ENCODE results near the gene NAGPA. TPM values are rescaled to one million over a fixed set of nuclear protein-coding genes. Genes with fewer than 3 reads are reported as not detected.

Gene NAGPA
- total RNA-seq, 1 experiment from 2014 or later = 11.7 TPM

DNA sequence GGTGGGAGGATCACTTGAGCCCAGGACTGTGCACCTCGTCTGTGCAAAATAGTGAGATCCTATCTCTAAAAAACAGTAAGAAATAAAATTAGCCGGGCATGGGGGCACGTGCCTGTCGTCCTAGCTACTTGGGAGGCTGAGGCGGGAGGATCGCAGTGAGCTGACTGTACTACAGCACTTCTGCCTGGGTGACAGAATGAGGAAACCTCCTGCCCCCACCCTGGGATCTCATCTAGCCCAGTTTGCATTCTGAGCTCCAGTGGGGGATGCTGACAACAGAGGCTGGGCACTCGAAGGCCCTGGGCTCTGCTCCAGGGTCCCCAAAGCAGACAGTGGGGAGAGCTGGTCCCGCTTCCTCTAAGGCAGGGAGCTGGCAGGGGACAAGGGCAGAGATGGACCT is 7.1 kb downstream of the NAGPA start:
- Histone ChIP-seq H3K4me1 (ENCODE audit: insufficient read depth, low read length, poor library complexity, severe bottlenecking) (no peaks in the 10 kb centered on the region), H3K27me3 (replicated peaks; ENCODE audit: insufficient read depth, low read depth, low read length, poor library complexity) (no peaks in the 10 kb centered on the region), H3K36me3 (ENCODE audit: insufficient read depth, low read length, poor library complexity, severe bottlenecking) (no peaks in the 10 kb centered on the region), H3K9me3 (ENCODE audit: low read depth, low read length, poor library complexity, severe bottlenecking) (no peaks in the 10 kb centered on the region), H3K27ac (ENCODE audit: low read depth, low read length, poor library complexity, severe bottlenecking) (no peak overlapping the region), H3K4me3 (ENCODE audit: low read depth, low read length, poor library complexity, severe bottlenecking) (no peak overlapping the region)
- ChIA-PET POLR2A (ENCODE audit: low non-redundant PET) (no interaction called here), CTCF (no interaction called here)
- DNase-seq (ENCODE audit: low spot score) = no peak
- intact Hi-C loops (cut with micrococcal nuclease; ENCODE audit: unreplicated experiment) = no loop called here
- TF ChIP-seq EZH2 (IDR thresholded peaks at IDR 0.05; ENCODE audit: borderline replicate concordance, low read depth, low read length, poor library complexity, severe bottlenecking) = no peak
- TF ChIP-seq, protein P1, sequence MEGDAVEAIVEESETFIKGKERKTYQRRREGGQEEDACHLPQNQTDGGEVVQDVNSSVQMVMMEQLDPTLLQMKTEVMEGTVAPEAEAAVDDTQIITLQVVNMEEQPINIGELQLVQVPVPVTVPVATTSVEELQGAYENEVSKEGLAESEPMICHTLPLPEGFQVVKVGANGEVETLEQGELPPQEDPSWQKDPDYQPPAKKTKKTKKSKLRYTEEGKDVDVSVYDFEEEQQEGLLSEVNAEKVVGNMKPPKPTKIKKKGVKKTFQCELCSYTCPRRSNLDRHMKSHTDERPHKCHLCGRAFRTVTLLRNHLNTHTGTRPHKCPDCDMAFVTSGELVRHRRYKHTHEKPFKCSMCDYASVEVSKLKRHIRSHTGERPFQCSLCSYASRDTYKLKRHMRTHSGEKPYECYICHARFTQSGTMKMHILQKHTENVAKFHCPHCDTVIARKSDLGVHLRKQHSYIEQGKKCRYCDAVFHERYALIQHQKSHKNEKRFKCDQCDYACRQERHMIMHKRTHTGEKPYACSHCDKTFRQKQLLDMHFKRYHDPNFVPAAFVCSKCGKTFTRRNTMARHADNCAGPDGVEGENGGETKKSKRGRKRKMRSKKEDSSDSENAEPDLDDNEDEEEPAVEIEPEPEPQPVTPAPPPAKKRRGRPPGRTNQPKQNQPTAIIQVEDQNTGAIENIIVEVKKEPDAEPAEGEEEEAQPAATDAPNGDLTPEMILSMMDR (conservative IDR thresholded peaks at IDR 0.05; ENCODE audit: low read depth, low read length) = no peak
- no TSS peak for BruUV-seq (replicated peaks)

DNA sequence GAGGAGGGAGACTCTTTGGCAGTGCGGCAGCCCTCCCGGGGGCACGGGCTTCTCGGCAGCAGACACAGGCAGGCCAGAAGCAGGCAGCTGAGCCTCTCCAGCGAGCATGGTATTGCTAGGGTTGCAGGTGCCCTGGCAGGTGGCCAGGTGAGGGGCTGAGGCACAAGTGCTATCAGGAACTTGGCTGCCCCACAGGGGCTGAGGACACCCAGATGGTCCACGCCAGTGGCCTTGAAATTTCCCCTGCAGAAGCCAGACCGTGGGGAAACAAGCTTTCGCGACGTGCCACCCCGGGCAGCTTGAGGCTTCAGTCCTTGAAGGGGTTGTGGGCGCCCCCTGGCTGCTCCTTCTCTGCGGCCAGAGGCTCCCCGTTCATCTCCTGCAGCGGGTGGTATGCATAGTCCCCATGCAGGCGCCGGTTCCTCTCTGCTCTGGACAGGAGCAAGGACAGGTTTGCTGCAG is 8.5 kb downstream of the NAGPA start:
- Histone ChIP-seq H3K4me1 (ENCODE audit: insufficient read depth, low read length, poor library complexity, severe bottlenecking) (no peaks in the 10 kb centered on the region), H3K27ac (ENCODE audit: low read depth, low read length, poor library complexity, severe bottlenecking) (no peak overlapping the region), H3K9me3 (ENCODE audit: low read depth, low read length, poor library complexity, severe bottlenecking) (no peaks in the 10 kb centered on the region), H3K4me3 (ENCODE audit: low read depth, low read length, poor library complexity, severe bottlenecking) (no peak overlapping the region), H3K36me3 (ENCODE audit: insufficient read depth, low read length, poor library complexity, severe bottlenecking) (no peaks in the 10 kb centered on the region), H3K27me3 (replicated peaks; ENCODE audit: insufficient read depth, low read depth, low read length, poor library complexity) (no peaks in the 10 kb centered on the region)
- no peak for TF ChIP-seq EZH2 (IDR thresholded peaks at IDR 0.05; ENCODE audit: borderline replicate concordance, low read depth, low read length, poor library complexity, severe bottlenecking)
- TF ChIP-seq, protein P1 (conservative IDR thresholded peaks at IDR 0.05; ENCODE audit: low read depth, low read length) = peak; percentile 47; the same call in 1 of the 2 replicates
- ChIA-PET CTCF (no interaction called here), POLR2A (ENCODE audit: low non-redundant PET) (no interaction called here)
- DNase-seq (ENCODE audit: low spot score) = peak; percentile 39
- intact Hi-C loops (cut with micrococcal nuclease; ENCODE audit: unreplicated experiment) = no loop called here
- no TSS peak for BruUV-seq (replicated peaks)

DNA sequence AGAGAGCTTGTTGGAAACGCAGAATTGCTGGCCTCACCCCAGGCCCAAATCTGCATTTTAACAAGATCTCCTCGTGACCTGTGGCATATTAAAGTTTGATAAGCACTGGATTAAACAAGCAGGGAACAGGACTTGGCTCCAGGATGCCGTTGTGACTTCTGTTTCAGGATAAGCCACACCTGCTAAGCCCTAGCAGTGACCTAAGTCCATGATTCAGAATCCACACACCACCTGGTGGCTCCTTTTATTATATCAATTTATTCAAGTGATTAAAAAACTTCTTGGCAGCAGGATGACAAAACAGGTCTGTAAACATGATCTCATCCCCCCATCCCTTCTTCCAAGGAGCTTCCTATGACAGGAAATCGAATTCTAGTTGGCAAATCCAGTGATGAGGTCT is 9.1 kb downstream of the NAGPA start:
- TF ChIP-seq, protein P1 (conservative IDR thresholded peaks at IDR 0.05; ENCODE audit: low read depth, low read length) = no peak
- TF ChIP-seq EZH2 (IDR thresholded peaks at IDR 0.05; ENCODE audit: borderline replicate concordance, low read depth, low read length, poor library complexity, severe bottlenecking) = no peak
- POLR2A ChIA-PET (ENCODE audit: low non-redundant PET) = no interaction called here

More for the DNA sequence above, 9.1 kb downstream of the NAGPA start:
- no peaks in the 10 kb centered on the region for H3K4me1 ChIP-seq (ENCODE audit: insufficient read depth, low read length, poor library complexity, severe bottlenecking)
- no peaks in the 10 kb centered on the region for H3K36me3 ChIP-seq (ENCODE audit: insufficient read depth, low read length, poor library complexity, severe bottlenecking)
- BruUV-seq (replicated peaks) = no TSS peak
- H3K27me3 ChIP-seq (replicated peaks; ENCODE audit: insufficient read depth, low read depth, low read length, poor library complexity) = no peaks in the 10 kb centered on the region
- H3K27ac ChIP-seq (ENCODE audit: low read depth, low read length, poor library complexity, severe bottlenecking) = no peak overlapping the region
- CTCF ChIA-PET = no interaction called here
- no peaks in the 10 kb centered on the region for H3K9me3 ChIP-seq (ENCODE audit: low read depth, low read length, poor library complexity, severe bottlenecking)
- intact Hi-C loops (cut with micrococcal nuclease; ENCODE audit: unreplicated experiment) = no loop called here
- peak; percentile 39 for DNase-seq (ENCODE audit: low spot score)
- H3K4me3 ChIP-seq (ENCODE audit: low read depth, low read length, poor library complexity, severe bottlenecking) = no peak overlapping the region
